ENCODE measurements around the gene BOLL.

DNA sequence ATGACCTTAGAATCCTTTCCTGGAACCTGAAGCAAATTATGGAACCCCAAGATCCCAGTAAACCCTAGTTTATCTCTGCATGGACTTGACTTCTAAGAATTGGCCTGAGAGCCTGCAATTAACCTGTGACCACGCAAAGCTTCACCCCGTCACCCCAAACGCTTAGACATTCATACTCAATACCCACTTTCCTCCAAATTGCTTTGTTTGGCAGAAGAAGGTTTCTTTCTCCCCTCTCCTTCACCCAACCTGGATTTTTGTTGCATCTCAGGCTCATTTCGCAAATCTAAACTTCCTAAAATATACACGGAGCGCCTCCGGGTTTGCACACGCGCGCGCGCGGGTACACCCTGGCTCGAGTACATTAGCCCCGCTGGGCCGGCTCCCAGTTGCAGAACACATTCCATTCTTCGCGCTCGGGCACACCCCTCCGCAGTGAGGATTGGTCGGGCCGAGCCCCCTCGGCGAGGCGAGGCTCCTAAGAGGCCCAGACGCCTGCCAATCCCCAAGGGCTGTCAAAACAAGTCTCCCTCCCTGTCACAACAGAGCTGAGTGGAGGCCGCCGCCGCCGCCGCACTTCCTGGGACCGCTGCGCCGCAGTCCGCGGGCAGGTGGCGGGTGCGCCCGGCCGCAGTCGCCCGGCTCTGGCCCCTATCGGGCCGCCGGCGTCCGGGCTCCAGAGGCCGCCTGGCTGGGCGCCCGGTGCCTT lies 19.1 kb upstream of the BOLL start, which contains the start of gene PLCL1:
- TF ChIP-seq, protein P1, sequence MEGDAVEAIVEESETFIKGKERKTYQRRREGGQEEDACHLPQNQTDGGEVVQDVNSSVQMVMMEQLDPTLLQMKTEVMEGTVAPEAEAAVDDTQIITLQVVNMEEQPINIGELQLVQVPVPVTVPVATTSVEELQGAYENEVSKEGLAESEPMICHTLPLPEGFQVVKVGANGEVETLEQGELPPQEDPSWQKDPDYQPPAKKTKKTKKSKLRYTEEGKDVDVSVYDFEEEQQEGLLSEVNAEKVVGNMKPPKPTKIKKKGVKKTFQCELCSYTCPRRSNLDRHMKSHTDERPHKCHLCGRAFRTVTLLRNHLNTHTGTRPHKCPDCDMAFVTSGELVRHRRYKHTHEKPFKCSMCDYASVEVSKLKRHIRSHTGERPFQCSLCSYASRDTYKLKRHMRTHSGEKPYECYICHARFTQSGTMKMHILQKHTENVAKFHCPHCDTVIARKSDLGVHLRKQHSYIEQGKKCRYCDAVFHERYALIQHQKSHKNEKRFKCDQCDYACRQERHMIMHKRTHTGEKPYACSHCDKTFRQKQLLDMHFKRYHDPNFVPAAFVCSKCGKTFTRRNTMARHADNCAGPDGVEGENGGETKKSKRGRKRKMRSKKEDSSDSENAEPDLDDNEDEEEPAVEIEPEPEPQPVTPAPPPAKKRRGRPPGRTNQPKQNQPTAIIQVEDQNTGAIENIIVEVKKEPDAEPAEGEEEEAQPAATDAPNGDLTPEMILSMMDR (conservative IDR thresholded peaks at IDR 0.05; ENCODE audit: low read length): no peak
- no peak for TF ChIP-seq EZH2phosphoT487 (IDR thresholded peaks at IDR 0.05; ENCODE audit: borderline replicate concordance, low read depth, low read length)

Measured in OCI-LY7 (cell line).